Mucosa of rectum (tissue), 2 donors: Measurements from ENCODE around the gene U2AF1L4.
"Not testable (repeated sequence)": the region's sequence is repeated elsewhere in the genome, so short reads cannot be mapped to it uniquely, and the experiment has no call there.

Experiments used
- H3K27ac ChIP-seq, 2 donors: one replicate each; pipeline ENCODE4 v1.7.0; 2013; ENCODE audit warnings: inconsistent platforms in 2 of 2, low read depth in 2 of 2, low read length in 2 of 2
- H3K27me3 ChIP-seq, 2 donors: one replicate each; pipeline ENCODE4 v1.7.0; 2013; ENCODE audit warnings: low read length in 2 of 2; ENCODE audit not compliant: control insufficient read depth in 2 of 2, insufficient read depth in 2 of 2
- H3K36me3 ChIP-seq, 2 donors: one replicate each; pipeline ENCODE4 v1.7.0; 2013; ENCODE audit warnings: low read length in 2 of 2; ENCODE audit not compliant: control insufficient read depth in 2 of 2, insufficient read depth in 2 of 2
- H3K4me1 ChIP-seq, 2 donors: one replicate each; pipeline ENCODE4 v1.7.0; 2013; ENCODE audit warnings: low read length in 2 of 2, mild to moderate bottlenecking in 1 of 2; ENCODE audit not compliant: control insufficient read depth in 2 of 2, insufficient read depth in 2 of 2
- H3K4me3 ChIP-seq, 2 donors: one replicate each; pipeline ENCODE4 v1.7.0; 2013; ENCODE audit warnings: low read length in 2 of 2
- H3K9ac ChIP-seq, 2 donors: one replicate each; pipeline ENCODE4 v1.7.0; 2013; ENCODE audit warnings: low read length in 2 of 2, low read depth in 1 of 2, mild to moderate bottlenecking in 1 of 2
- H3K9me3 ChIP-seq, 2 donors: one replicate each; pipeline ENCODE4 v1.7.0; 2013; ENCODE audit warnings: low read length in 2 of 2; ENCODE audit not compliant: control insufficient read depth in 2 of 2
- donor health status: healthy.
- donor health status: Normal muscosa, but diverticular disease.

U2AF1L4 gene

GRCh38 chr19:35724560-35724959 is 20.7 kb downstream of the U2AF1L4 start:
- H3K27ac ChIP-seq: no peak overlapping the region
- H3K4me3 ChIP-seq: no peak overlapping the region
- H3K36me3 ChIP-seq: peaks cover 76 to 78% of the 10 kb centered on the region in 2 donors
- no peaks in the 10 kb centered on the region for H3K9me3 ChIP-seq
- H3K9ac ChIP-seq: no peak overlapping the region
- no peaks in the 10 kb centered on the region for H3K4me1 ChIP-seq
- H3K27me3 ChIP-seq: no peaks in the 10 kb centered on the region

- not testable (repeated sequence) for H3K27me3 ChIP-seq, H3K9me3 ChIP-seq, H3K9ac ChIP-seq, H3K27ac ChIP-seq, H3K4me3 ChIP-seq, H3K4me1 ChIP-seq
- peaks cover 71 to 74% of the 10 kb centered on the region in 2 donors for H3K36me3 ChIP-seq
These were observed 21.1 kb downstream of the U2AF1L4 start for GRCh38 chr19:35724132-35724531.

GRCh38 chr19:35723671-35724070 is 21.5 kb downstream of the U2AF1L4 start:
- Histone ChIP-seq H3K9me3 (no peaks in the 10 kb centered on the region), H3K36me3 (peaks cover 67 to 70% of the 10 kb centered on the region in 2 donors), H3K27me3 (no peaks in the 10 kb centered on the region), H3K27ac (no peak overlapping the region), H3K9ac (no peak overlapping the region), H3K4me3 (no peak overlapping the region), H3K4me1 (peaks cover 8 to 9% of the 10 kb centered on the region in 2 donors)

GRCh38 chr19:35722897-35723296 is 22.3 kb downstream of the U2AF1L4 start:
- Histone ChIP-seq H3K36me3 (peaks cover 60 to 62% of the 10 kb centered on the region in 2 donors), H3K27me3 (no peaks in the 10 kb centered on the region)

GRCh38 chr19:35722461-35722860 is 22.8 kb downstream of the U2AF1L4 start:
- H3K27ac ChIP-seq: no peak overlapping the region
- H3K27me3 ChIP-seq: no peaks in the 10 kb centered on the region
- peaks cover 56 to 58% of the 10 kb centered on the region in 2 donors for H3K36me3 ChIP-seq
- H3K9me3 ChIP-seq: no peaks in the 10 kb centered on the region
- H3K4me3 ChIP-seq: no peak overlapping the region
- H3K4me1 ChIP-seq: peaks cover 9 to 10% of the 10 kb centered on the region in 2 donors
- no peak overlapping the region for H3K9ac ChIP-seq

More at GRCh38 chr19:35722897-35723296, 22.3 kb downstream of the U2AF1L4 start:
- Histone ChIP-seq H3K27ac (no peak overlapping the region), H3K4me3 (no peak overlapping the region), H3K9me3 (no peaks in the 10 kb centered on the region), H3K9ac (no peak overlapping the region), H3K4me1 (peaks cover 9 to 10% of the 10 kb centered on the region in 2 donors)

- no peak overlapping the region for H3K4me3 ChIP-seq
- peaks cover 47 to 49% of the 10 kb centered on the region in 2 donors for H3K36me3 ChIP-seq
- no peaks in the 10 kb centered on the region for H3K27me3 ChIP-seq
- peaks cover 9 to 16% of the 10 kb centered on the region in 2 donors for H3K4me1 ChIP-seq
- H3K9me3 ChIP-seq: no peaks in the 10 kb centered on the region
- H3K9ac ChIP-seq: no peak overlapping the region
- no peak overlapping the region for H3K27ac ChIP-seq
These were observed 23.8 kb downstream of the U2AF1L4 start for GRCh38 chr19:35721374-35721773.

- H3K9ac ChIP-seq: no peak overlapping the region
- no peaks in the 10 kb centered on the region for H3K9me3 ChIP-seq
- peaks cover 16 to 23% of the 10 kb centered on the region in 2 donors for H3K4me1 ChIP-seq
- peaks cover 40 to 43% of the 10 kb centered on the region in 2 donors for H3K36me3 ChIP-seq
- no peak overlapping the region for H3K27ac ChIP-seq
- no peaks in the 10 kb centered on the region for H3K27me3 ChIP-seq
- H3K4me3 ChIP-seq: no peak overlapping the region
These were observed 24.6 kb downstream of the U2AF1L4 start for GRCh38 chr19:35720648-35721047.

GRCh38 chr19:35720163-35720524 is 25.1 kb downstream of the U2AF1L4 start:
- peaks cover 21 to 28% of the 10 kb centered on the region in 2 donors for H3K4me1 ChIP-seq
- H3K9me3 ChIP-seq: no peaks in the 10 kb centered on the region
- H3K36me3 ChIP-seq: peaks cover 35 to 38% of the 10 kb centered on the region in 2 donors
- no peak overlapping the region for H3K9ac ChIP-seq
- H3K4me3 ChIP-seq: no peak overlapping the region
- H3K27ac ChIP-seq: no peak overlapping the region
- H3K27me3 ChIP-seq: no peaks in the 10 kb centered on the region

- Histone ChIP-seq H3K9ac (peak overlapping the region in 1 of 2 donors; percentile 26), H3K27me3 (no peaks in the 10 kb centered on the region), H3K4me3 (peak overlapping the region in 1 of 2 donors; percentile 80), H3K36me3 (peaks cover 29 to 33% of the 10 kb centered on the region in 2 donors), H3K27ac (no peak overlapping the region), H3K9me3 (no peaks in the 10 kb centered on the region), H3K4me1 (peaks cover 21 to 30% of the 10 kb centered on the region in 2 donors)
These were observed 25.6 kb downstream of the U2AF1L4 start for GRCh38 chr19:35719402-35720162.

GRCh38 chr19:35718345-35719041 is 26.7 kb downstream of the U2AF1L4 start:
- Histone ChIP-seq H3K27me3 (no peaks in the 10 kb centered on the region), H3K9ac (peak overlapping the region; percentile 71 to 77), H3K36me3 (peaks cover 19 to 22% of the 10 kb centered on the region in 2 donors), H3K4me1 (peaks cover 21 to 30% of the 10 kb centered on the region in 2 donors), H3K27ac (peak overlapping the region; percentile 43 to 56), H3K4me3 (peak overlapping the region; percentile 78 to 80), H3K9me3 (no peaks in the 10 kb centered on the region)
